NCI-H69 (cell line): ENCODE results near the gene TCIRG1.
"Not testable (repeated sequence)": the region's sequence is repeated elsewhere in the genome, so short reads cannot be mapped to it uniquely, and the experiment has no call there.

Experiments used
- DNase-seq: peaks from one replicate; lab custom pipeline; 2025; lab: John Stamatoyannopoulos, UW

The TCIRG1 gene

GRCh38 chr11:68083517-68083916 lies 44.7 kb downstream of the TCIRG1 start:
- DNase-seq: no peak

GRCh38 chr11:68089679-68090078 lies 50.9 kb downstream of the TCIRG1 start:
- no peak for DNase-seq

DNA sequence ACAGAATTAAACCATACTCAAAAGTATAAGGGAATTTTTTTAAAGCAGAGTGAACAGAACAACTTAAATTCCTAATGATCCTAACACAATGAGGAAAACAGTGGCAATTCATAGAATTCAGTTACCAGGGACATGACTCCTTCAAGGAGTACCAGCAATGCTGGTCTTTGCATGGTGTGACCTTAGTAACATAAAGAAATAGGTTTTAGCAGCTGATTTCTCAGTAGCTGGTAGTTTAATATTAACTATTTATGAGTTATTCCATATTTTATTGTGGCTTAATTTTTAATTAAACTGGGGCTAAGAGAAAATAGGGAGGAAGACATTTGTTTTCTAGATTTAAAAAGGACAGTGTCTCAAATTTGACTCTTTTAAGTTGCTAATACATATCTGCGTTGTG lies 51.5 kb downstream of the TCIRG1 start:
- no peak for DNase-seq

DNA sequence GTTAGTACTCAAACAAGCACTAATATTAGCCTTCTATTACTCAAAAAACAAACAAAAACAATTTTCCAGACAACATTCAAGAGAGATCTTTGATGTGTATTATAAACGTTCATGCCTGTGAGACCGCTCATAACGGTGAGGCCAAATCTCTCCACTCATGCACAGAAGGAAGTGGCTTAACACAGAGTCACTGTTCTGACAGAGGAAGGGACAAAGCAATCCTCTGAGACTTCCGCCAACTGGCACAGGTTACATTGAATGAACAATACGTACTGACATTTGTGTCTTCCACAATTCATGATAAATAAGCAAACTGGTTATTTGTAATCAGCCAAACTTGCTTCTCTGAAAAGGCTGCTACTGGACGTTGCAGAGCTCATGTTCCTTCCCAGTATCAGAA lies 51.9 kb downstream of the TCIRG1 start:
- DNase-seq: no peak

GRCh38 chr11:68092411-68092810 lies 53.6 kb downstream of the TCIRG1 start:
- no peak for DNase-seq

GRCh38 chr11:68092946-68093345 lies 54.1 kb downstream of the TCIRG1 start:
- DNase-seq: not testable (repeated sequence)

GRCh38 chr11:68093565-68093964 lies 54.7 kb downstream of the TCIRG1 start:
- no peak for DNase-seq

DNA sequence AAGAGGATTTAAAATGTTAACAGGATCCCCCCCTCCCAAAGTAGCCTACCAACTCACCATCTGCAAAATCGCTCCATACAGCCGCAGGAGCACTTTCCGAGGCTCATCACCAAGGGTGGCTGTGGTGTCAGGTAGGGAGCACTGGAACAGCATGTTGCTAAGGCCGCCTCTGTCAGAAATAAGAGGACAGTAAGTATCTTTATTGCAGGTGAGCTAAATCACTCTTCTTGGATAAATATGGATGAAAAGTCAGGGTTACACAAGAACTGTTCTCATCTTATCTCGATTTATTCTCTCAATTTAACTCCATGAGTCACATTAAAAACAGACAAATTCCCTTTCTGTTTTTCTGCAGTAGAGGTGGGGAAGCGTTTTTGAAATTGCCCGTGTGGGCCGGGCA lies 58.1 kb downstream of the TCIRG1 start:
- DNase-seq: no peak

DNA sequence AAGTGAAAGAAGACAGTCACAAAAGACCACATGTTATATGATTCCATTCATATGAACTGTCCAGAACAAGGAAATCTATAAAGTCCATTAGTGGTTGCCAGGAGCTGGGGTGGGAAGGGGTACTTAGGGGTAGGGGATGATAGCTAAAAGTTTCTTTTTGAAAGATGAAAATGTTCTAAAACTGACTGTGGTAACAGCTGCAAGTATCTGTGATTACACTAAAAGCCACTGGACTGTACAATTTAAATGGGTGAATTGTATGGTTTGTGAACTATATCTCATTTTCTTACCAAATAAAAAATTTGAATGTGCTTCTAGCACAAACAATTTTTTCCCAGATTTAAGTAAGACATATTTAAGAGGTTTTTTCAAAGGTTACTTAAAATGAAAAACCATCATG lies 60.2 kb downstream of the TCIRG1 start:
- DNase-seq: no peak

GRCh38 chr11:68099474-68100405 lies 60.9 kb downstream of the TCIRG1 start:
- DNase-seq: no peak
